ENCODE results near the gene HHATL.

HHATL gene

GRCh38 chr3:42702066-42702951, at the start of gene HHATL:
HHATL (minus strand) TSS chr3:42702798; CDS start chr3:42700826, 1,972 bp downstream.
- DNase-seq (ENCODE audit: low read depth, low spot score) = no peak

DNA sequence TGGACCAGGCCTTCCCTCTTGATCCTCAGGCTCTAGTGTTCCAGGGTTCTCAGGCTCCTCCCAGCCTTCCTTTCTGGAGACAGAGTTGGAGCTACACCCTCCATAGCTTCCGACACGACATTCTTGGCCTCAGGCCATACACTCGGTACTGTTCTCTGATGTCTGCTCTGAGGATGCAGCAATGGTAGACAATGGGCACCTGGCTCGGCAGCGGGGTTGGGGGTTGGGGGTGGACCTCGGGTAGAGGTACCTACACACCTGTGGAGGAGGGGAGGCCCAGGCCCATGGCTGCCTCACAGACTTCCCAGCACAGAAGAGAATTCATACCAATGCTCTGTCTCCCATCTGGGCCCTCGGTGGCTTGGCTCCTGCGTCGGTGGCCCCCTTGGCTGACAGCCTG, 49.0 kb upstream of the HHATL start:
- DNase-seq (ENCODE audit: low read depth, low spot score) = no peak

DNA sequence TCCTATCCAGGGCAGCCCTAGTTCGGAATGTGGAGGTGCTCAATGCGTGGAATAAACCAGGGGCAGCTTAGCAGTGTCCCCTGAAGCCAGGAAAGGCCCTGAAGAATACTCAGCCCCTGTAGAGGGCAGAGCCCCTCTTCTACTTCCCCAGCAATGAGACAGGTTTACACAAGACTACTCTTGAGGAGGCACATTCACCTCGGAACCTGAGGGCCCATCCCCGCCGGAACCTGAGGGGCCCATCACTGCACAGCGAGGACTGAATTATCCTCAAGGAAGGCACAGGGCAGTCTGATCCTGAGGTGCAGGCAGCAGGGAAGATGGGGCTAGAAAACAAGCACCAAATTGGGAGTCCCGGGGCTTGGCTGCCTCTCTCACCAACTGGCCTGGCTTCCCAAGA, 48.2 kb upstream of the HHATL start:
- DNase-seq (ENCODE audit: low read depth, low spot score) = no peak

DNA sequence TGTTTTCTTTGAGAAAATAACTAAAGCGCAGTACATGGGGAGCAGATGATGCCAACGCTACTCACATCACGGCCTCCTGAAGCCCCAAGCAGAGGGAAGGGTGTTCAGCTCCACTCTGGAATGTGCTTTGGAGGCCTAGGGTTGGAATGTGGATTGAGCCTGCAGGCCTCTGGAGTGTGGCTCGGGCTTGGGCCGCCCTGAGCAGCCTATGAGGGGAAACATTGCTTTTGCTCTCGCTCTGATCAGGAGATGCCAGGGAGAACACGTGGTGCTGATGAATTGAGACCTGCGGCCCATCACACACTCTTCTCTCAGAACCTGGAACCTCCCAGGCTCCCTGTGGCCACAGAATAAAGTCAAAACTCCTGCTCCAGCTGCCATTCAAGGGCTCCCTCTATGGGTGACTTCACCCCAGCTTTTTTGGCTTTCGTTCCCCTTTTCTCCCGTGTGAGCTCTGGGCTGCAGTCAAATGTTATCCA, 47.2 kb upstream of the HHATL start:
- no peak for DNase-seq (ENCODE audit: low read depth, low spot score)

DNA sequence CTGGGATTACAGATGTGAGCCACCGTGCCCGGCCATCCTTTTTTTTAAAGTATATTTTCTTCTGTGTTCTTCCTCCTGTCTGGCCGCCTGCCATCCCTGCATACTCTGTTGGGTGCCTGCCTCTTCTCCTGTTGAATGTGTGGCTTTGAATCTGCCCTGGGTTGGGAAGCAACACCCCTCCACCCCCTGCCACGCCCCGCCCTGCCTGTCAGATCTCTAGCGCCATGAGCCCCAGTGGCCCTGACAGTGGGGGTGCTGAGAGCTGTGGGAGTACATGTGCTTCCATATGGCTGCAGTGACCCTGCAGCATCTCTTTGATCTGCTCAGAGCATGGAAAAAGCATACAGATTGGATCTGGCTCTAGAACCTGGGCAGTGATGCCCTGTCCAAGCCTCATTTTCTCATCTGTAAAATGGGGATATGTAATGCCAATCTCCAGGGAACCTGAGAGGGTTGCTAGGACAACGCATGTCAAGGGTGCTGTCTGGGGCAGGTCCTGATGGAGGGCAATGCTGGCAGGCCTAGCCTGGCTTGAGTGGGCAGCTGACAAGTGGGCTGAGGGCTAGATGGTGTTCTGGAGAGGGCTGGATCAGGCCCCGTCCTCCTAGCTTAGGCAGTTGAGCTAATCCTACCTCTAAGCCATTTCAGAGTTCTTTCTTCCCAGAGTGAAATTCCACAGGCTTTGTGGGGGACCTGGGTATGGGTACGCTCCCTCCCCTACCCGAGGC, 46.6 kb upstream of the HHATL start:
- DNase-seq (ENCODE audit: low read depth, low spot score) = no peak

- DNase-seq (ENCODE audit: low read depth, low spot score) = no peak
Measured at GRCh38 chr3:42747581-42747980, 45.0 kb upstream of the HHATL start.

- no peak for DNase-seq (ENCODE audit: low read depth, low spot score)
Measured at GRCh38 chr3:42746455-42747450, 44.2 kb upstream of the HHATL start.

- no peak for DNase-seq (ENCODE audit: low read depth, low spot score)
Measured at GRCh38 chr3:42745776-42746454, 43.3 kb upstream of the HHATL start.

DNA sequence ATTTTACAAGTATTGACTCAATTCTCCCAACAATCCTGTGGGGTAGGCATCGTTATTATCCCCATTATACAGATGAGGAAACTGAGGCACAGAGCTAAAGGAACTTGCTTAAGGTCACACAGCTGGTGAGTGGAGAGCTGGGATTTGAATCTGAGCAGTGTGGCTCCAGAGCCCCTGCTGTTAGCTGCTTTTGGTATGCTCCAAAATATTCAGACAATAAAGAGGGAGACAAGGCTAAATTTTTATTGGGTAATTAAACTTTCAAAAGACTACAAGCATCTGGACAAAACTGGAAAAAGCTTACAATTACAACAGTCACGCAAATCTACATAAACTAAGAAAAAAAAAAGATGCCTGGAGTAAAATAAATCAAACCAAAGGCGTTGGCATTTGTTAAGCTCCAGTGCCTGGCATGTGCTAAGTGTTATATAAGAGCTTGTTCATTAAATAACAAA, 42.7 kb upstream of the HHATL start:
- DNase-seq (ENCODE audit: low read depth, low spot score) = no peak

DNA sequence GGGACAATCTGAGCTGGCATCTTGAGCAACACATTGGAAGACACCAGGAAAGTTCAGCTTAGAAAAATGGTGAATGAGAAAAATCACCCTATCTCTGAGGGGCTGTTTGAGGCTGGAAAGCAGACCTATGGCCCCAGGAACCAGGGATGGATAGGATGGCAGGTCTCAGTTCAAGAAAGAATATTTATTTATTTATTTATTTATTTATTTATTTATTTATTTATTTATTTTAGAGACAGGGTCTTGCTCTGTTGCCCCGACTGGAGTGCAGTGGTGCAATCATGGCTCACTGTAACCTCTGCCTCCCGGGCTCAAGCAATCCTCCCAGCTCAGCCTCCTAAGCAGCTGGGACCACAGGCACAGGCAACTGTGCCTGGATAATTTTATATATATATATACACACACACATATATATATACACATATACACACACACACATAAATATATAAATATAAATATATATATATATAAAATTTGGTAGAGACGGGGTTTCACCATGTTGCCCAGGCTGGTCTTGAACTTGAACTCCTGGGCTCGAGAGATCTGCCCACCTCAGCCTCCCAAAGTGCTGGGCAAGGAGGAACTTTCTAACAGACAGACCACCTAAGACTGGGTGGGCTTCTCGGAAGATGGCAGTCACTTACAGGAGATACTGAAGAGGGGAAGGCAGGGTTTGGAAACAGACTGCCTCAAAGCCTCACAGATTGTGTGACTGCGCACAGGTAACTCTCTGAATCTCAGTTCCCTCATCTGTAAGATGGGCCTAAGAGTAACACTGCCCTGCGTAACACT, 40.8 kb upstream of the HHATL start:
- DNase-seq (ENCODE audit: low read depth, low spot score) = no peak

GRCh38 chr3:42742688-42743087, 40.1 kb upstream of the HHATL start:
- DNase-seq (ENCODE audit: low read depth, low spot score) = no peak

GRCh38 chr3:42742259-42742658, 39.7 kb upstream of the HHATL start:
- no peak for DNase-seq (ENCODE audit: low read depth, low spot score)

GRCh38 chr3:42741796-42742195, 39.2 kb upstream of the HHATL start:
- DNase-seq (ENCODE audit: low read depth, low spot score) = no peak

GRCh38 chr3:42739401-42740158, 37.0 kb upstream of the HHATL start:
- no peak for DNase-seq (ENCODE audit: low read depth, low spot score)

DNA sequence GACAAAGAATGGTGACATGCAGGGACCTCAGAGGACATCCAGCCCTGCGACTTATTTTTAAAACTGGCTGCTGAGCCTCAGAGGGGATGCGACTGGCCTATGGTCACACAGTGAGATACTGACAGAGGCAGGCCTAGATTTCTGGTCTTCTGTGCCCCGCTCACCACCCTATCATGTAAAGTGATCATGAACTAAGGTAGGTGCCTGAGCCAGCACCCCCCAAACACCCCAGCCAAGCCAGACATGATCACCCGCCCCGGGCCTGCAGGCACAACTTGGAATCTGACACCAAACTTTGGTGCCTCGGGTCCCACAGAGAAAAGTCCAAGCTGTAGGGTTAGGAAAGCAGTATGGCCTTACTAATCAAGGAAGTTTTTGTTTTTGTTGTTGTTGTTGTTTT, 33.9 kb upstream of the HHATL start:
- DNase-seq (ENCODE audit: low read depth, low spot score) = no peak

- no peak for DNase-seq (ENCODE audit: low read depth, low spot score)
Measured at GRCh38 chr3:42736081-42736480, 33.5 kb upstream of the HHATL start.

DNA sequence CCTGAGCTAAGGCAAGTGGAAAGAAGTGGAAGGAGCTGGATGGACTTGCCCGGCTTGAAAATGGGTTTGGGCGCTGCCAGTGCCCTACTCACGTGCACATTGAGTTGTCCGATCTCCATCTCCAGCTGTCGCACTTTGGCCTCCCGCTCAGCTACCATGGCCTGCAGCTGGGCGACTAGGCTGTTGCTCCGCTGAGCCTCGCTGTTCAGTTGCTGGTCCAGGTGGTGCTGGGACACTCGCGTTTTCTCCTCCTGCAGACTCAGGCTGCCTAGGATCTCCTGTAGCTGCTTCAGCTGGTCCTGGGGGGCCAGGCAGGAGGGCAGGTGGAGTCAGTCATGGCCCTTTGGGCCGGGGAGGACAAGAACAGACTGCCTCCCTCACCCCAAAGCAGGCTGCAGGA, 33.0 kb upstream of the HHATL start:
- no peak for DNase-seq (ENCODE audit: low read depth, low spot score)

DNA sequence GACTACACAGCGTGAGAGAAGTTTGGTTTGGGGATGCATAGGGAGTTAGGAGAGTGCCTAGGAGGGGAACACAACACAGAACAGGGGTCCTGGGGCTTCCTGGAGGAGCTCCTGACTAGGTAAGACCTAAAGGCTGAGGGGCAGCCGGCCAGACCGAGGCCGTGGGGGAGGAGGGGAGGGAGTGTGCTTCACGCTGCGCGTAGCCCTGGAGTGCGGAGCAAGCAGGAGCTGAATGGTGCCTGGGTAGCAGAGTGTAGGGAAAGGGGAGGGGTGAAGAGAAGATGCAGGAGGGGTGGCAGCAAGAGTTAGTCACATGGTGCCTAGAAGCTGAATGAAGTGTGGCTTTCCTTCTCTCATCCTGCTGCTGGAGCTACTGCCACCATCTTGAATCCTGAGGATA, 32.4 kb upstream of the HHATL start:
- no peak for DNase-seq (ENCODE audit: low read depth, low spot score)

DNA sequence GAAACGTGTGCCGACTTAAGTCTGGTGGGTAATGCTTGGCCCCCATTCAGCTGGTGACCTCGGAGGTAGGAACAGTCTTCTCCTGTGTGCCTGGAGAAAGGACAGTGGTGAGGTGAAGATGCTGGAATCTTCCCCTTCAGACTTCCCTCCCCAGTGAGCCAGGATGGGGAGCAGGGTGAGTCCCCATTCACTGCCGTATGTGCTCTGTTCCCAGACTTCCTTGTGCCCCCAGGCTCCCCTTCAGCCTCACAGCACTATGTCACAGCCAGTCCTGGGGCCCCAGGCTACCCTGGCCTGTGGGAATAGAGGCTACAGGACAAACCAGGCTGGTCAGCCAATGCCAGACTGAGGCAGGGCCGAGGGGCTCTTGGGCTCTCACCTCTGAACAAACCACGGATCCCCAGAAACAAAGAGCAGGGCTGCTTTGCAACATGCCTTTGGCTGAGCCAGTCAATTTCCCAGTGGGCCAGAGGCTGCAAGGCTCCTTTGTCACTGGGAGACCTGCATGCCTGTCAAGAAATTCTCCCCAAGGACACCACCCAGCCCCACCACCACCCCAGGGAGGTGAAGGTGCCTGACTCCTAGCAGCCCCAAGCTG, 31.8 kb upstream of the HHATL start:
- no peak for DNase-seq (ENCODE audit: low read depth, low spot score)
